ENCODE data around the gene SDC1.

Gene SDC1

DNA sequence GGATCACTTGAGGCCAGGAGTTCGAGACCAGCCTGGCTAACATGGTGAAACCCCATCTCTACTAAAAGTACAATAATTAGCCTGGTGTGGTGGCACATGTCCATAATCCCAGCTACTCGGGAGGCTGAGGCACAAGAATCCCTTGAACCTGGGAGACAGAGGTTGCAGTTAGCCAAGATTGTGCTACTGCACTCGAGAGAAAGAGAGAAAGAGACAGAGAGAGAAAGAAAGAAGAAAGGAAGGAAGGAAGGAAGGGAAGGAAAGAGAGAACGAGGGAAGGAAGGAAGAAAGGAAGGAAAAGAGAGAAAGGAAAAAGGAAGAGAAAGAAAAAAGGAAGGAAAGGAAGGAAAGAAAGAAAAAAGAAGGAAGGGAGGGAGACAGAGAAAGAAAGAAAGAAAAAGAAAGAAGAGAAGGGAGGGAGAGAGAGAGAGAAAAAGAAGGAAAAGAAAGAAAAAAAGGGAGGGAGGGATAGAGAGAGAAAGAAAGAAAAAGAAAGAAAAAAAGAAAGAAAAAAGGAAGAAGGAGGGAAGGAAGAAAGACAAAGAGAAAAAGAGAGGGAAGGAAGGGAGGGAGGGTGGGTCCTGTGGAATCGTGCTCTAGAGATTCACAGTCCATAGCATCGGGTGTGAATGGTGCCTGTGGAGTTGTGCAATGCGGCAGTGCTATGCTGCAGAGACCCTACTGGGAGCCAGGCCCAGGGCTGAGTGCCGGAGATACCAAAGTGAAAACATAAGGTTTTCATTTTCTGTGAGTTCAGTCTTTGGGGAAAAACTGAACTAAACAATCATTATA lies 4.6 kb upstream of the SDC1 start:
- no peak for DNase-seq (ENCODE audit: low read depth in 2 of 2)

- no peak for DNase-seq (ENCODE audit: low read depth in 2 of 2)
Measured at GRCh38 chr2:20227894-20228505, 3.1 kb upstream of the SDC1 start.

DNA sequence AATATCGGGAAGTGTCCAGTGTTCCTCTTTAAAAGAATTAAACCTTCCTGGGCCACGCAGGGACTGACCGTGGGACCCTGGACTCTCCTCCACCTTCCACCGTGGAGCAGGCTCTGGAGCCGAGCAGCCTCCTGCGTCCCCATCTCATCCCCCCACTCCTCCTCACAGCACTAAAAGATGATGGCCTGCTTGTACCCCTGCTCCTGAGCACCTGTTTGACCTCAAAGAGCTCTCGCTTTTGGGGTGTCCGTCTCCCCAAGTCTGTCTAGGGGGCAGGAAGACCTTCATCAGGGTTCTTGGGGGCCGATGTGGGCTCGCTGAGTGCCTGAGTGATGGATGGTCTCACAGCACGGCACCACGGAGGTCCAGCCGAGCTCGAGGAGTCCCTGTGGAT lies 1.2 kb upstream of the SDC1 start:
- DNase-seq (ENCODE audit: low read depth in 2 of 2), result no peak

- DNase-seq (ENCODE audit: low read depth in 2 of 2), result peak in 1 of 2 donors; percentile 12
Measured at GRCh38 chr2:20225294-20226151, 593 bp upstream of the SDC1 start.

DNA sequence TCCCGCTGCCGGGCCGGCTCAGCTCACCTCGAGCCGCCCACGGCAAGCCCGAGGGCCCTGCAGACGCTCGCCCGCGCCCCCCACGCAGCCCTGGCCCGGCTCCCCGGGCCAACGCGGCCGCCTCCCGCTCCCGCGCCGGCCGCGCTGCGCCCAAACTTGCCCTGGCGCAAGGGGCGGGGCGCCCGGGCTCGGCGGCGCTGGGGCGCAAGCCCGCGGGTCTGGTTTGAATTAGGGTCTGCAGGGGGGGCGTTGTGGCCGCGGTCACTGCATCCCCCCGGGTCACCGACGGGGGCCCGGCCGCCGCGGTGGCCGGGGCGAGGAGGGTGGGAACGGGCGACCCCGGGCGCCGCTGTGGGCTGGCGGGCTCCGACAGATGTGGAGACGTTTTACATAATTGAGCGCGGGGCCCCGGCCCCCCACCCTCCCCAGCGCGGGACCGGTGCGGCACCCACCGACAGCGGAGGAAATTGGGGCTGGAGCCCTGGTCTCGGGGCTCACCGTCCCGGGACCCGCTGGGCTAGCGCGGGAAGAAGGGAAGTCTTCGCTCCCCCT lies 690 bp downstream of the SDC1 start:
- no peak for DNase-seq (ENCODE audit: low read depth in 2 of 2)

DNA sequence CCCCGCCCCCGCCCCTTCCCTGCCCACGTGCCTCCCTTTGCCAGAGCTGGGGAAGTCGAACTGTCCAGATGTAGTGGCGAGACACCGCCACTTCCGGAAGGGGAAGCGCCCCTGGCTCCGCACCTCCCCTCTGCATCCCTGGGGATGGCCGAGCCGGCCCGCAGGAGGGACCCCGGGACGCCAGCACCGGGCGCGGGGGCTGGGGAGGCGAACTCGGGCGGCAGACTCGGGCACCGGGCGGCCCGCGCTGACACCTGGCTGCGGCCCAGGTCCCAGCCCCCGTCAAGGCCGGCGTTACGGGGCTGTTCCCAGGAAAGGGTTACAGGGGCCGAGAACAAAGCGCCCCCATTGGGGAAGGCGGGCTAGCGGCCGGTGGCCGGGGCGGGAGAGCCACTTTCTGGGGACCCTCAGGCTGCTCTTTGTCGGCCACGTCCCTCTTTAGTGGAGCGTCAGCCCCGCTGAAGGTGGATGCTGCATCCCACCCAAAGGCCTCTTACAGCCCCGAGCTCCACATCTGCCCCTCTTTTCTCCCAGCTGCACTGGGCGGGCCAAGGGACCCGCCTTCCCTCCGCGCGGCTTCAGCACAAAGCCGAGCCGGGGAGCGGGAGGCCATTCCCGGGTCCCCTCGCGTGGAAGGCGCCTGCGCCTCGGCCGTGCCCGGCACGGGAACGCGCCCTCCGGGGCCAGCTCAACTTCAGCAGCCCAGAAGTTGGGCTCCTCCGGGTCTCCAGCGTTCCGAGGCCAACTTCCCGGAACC lies 1.3 kb downstream of the SDC1 start:
- no peak for DNase-seq (ENCODE audit: low read depth in 2 of 2)

DNA sequence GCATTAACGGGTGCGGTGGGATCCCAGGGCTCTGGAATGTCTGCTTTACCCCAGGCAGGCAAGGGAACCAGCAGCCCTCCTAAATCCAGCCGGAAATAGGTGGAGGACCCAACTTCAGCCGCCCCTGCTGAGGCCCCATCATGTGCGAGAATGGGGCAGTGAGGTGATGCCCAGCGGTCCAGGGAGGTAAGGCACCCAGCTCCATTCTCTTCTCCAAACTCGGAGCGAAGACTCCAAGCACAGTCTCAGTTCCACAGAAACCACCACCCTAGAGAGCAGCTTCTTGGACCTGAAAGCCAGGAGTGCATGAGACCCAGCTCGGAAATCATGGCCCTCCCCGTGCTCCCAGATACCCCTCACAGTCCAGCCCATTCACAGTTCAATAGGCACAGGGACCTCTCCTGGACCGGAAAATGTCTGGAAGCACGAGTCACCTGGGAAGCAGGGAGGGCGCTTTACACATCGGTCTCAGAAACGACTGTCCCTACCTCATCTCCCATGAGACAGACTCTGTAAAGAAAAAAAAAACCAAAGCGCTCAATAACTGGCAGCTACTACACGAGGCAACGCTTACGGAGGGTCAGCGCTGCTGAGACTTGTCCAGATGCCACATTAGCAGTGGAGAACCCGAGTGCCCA lies 2.0 kb downstream of the SDC1 start:
- DNase-seq (ENCODE audit: low read depth in 2 of 2), result no peak

GRCh38 chr2:20222014-20222768 lies 2.7 kb downstream of the SDC1 start:
- DNase-seq (ENCODE audit: low read depth in 2 of 2), result no peak

DNA sequence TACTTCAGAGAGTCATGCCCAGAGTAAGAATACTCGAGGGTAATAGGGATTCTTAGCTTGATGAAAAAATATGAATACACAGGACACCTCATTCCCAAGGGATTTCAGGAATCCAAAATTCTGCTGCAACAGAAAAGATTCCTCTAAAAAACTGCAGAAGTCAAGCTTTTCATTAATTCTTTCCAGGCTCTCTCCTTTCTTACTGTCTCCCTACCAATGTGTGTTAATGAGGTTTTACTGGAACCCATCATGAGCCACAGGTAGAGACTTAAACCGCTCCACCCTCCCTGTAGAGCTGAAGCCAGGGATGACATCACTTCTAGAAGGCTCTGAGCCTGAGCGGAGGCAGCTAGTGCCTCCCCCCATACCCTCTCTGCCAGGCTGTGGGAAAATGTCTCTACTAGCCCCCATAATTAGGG lies 3.4 kb downstream of the SDC1 start:
- no peak for DNase-seq (ENCODE audit: low read depth in 2 of 2)

GRCh38 chr2:20220806-20221554 lies 4.0 kb downstream of the SDC1 start:
- DNase-seq (ENCODE audit: low read depth in 2 of 2), result no peak

- no peak for DNase-seq (ENCODE audit: low read depth in 2 of 2)
Measured at GRCh38 chr2:20219763-20220380, 5.1 kb downstream of the SDC1 start.

GRCh38 chr2:20218331-20219320 lies 6.3 kb downstream of the SDC1 start:
- DNase-seq (ENCODE audit: low read depth in 2 of 2), result no peak

- DNase-seq (ENCODE audit: low read depth in 2 of 2), result no peak
Measured at GRCh38 chr2:20217041-20217970, 7.6 kb downstream of the SDC1 start.

DNA sequence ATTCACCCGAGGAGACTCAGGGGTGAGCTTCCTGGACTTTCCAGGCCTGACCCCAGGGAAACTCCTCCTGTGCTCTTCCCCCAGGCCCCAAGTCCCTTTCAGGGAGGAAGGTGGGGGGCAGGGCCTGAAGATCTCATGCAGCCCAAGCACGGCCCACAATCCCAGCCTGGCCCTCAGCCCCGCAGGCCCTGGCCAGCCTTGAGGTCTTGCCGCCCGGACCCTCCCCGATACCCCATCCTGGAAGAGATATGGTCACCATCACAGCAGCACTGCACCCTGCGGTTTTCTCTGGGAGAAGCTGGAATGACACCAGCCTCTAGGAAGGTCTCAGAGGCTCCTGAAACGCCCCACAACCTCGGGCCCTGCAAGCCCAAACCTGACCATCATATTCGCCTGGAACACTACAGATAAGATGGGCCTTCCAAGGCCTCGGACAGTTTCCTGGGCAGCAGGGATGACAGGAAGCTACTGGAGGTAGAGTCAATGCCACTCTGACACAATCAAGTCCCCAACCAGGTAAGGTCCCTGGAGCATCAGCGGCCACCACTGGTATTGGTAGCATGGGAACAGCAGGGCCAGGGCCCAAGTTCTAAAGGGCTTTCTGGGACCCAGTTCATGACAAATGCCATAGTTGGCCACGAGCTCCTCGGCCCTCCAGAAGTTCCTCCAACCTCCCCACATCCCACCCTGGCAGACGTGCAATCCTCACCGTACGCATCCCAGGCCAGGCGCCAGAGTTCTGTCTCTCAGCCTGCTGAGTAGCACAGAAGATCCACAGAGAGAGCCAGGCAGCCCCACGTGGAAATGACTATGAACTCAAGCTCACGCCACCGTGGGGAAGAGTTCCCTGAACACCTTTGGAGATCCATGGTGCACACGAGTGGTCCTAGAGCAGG lies 8.6 kb downstream of the SDC1 start:
- no peak for DNase-seq (ENCODE audit: low read depth in 2 of 2)

DNA sequence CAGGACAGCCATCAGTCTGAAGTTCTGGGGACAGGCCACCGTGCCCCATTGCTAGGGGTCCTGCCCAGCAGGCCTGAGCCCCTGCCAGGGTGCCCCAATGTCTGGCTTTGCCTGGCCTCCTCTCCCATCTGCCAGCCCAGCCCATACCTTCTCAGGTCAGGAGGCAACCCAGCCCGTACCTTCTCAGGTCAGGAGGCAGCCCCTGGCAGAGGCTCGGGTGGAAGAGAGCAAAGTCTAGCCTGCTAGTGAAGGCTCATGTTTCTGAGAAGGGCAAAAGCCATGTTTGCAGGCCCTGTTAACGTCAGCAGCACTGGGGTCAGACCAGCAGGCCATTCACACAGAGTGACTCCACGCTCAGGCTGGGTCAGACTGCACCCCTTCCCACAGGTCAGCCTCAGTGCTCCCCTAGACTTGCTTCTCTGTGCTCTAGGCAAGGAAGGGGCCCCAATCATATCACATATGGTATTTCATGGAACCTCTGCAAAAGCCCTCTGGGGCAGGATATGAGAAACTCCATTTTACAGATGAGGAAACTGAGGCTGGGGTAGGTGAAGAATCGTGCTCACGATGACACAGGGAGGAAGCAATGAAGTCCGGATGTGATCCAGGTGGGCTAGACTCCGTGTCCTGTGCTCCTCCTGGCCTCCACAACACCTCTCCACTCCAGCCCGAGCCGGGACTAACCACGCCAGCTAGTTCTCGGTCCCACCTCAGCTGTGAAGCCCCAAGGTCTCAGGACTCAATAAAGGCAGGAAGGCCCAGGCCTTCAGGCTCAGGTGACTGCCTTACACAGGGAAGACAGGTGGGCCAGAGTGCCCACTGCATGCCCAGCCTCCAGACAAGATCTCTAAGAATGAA lies 9.5 kb downstream of the SDC1 start:
- DNase-seq (ENCODE audit: low read depth in 2 of 2), result no peak

Measured in stimulated activated CD8-positive, alpha-beta memory T cell treated with anti-CD3 and anti-CD28 coated beads, Interleukin-15, amount 100 ng/mL, for 48 hours (primary cell).